Activated CD8-positive, alpha-beta memory T cell treated with anti-CD3 and anti-CD28 coated beads for 36 hours (primary cell): ENCODE data around the gene COL7A1. TPM values are rescaled to one million over a fixed set of nuclear protein-coding genes. Genes with fewer than 3 reads are reported as not detected.
"Not testable (repeated sequence)": the region's sequence is repeated elsewhere in the genome, so short reads cannot be mapped to it uniquely, and the experiment has no call there.

Experiments used
- CTCF ChIA-PET: fragments of 350-600 bp; sonication (Branson Sonifier 250); formaldehyde crosslinking; loops from one replicate; lab custom pipeline; 2021; ENCODE audit warnings: antibody characterized with exemption; lab: Charles Lee
- POLR2A ChIA-PET: fragments of 350-600 bp; sonication (Branson Sonifier 250); formaldehyde crosslinking; loops from one replicate; lab custom pipeline; 2021; ENCODE audit warnings: antibody characterized with exemption; lab: Charles Lee
- total RNA-seq, 2 experiments: library from RNA; stranded (reverse); gene quantifications; one replicate each; pipeline ENCODE4 v1.2.3, GENCODE V29; 2021

Gene COL7A1
- total RNA-seq, 2 experiments from 2014 or later, result 0.99 to 1.3 TPM

- CTCF ChIA-PET, result interaction anchor here (0.6 to 3.5 kb wide), 7 partner anchors 7 to 155 kb away, joined by 3 to 20 read pairs (median 9); partner anchors contain the start of gene SLC26A6
Observed at GRCh38 chr3:48555949-48556795, 39.0 kb downstream of the COL7A1 start.

GRCh38 chr3:48555231-48555948, 39.7 kb downstream of the COL7A1 start:
- ChIA-PET POLR2A (interaction anchor here (0.6 kb wide), 1 partner anchor 89 kb away, joined by 3 read pairs; no protein-coding TSS in a partner anchor), CTCF (interaction anchor here (0.6 to 2.4 kb wide), 2 partner anchors 113 to 154 kb away, joined by 5 to 9 read pairs; no protein-coding TSS in a partner anchor)

More at GRCh38 chr3:48555949-48556795, 39.0 kb downstream of the COL7A1 start:
- POLR2A ChIA-PET, result interaction anchor here (0.6 to 2.3 kb wide), 5 partner anchors 84 to 256 kb away, joined by 3 to 9 read pairs (median 3); partner anchors contain the start of genes CCDC51 and TMA7

GRCh38 chr3:48553886-48554845, 41.0 kb downstream of the COL7A1 start:
- ChIA-PET POLR2A (no interaction called here), CTCF (interaction anchor here (0.7 to 2.4 kb wide), 2 partner anchors 153 to 360 kb away, joined by 5 to 9 read pairs; no protein-coding TSS in a partner anchor)

- ChIA-PET POLR2A (interaction anchor here (0.7 kb wide), 1 partner anchor 90 kb away, joined by 6 read pairs; no protein-coding TSS in a partner anchor), CTCF (interaction anchor here (2.0 to 2.4 kb wide), 2 partner anchors 117 to 152 kb away, joined by 8 to 9 read pairs; no protein-coding TSS in a partner anchor)
Observed at GRCh38 chr3:48553361-48553760, 41.8 kb downstream of the COL7A1 start.

GRCh38 chr3:48552111-48552951, 42.8 kb downstream of the COL7A1 start:
- CTCF ChIA-PET, result interaction anchor here (0.6 to 2.0 kb wide), 3 partner anchors 12 to 1237 kb away, joined by 3 to 8 read pairs (median 4); no protein-coding TSS in a partner anchor
- POLR2A ChIA-PET, result interaction anchor here (0.7 kb wide), 1 partner anchor 89 kb away, joined by 6 read pairs; no protein-coding TSS in a partner anchor

- POLR2A ChIA-PET, result not testable (repeated sequence)
- CTCF ChIA-PET, result interaction anchor here (0.6 to 2.0 kb wide), 2 partner anchors 115 to 1237 kb away, joined by 4 to 8 read pairs; no protein-coding TSS in a partner anchor
Observed at GRCh38 chr3:48551651-48552050, 43.5 kb downstream of the COL7A1 start.

GRCh38 chr3:48548729-48549705, 46.1 kb downstream of the COL7A1 start:
- POLR2A ChIA-PET, result interaction anchor here (0.5 to 0.6 kb wide), 4 partner anchors 51 to 83 kb away, joined by 3 to 7 read pairs (median 4); no protein-coding TSS in a partner anchor
- CTCF ChIA-PET, result interaction anchor here (0.5 to 3.7 kb wide), 22 partner anchors 8 to 1758 kb away, joined by 3 to 33 read pairs (median 4); partner anchors contain the start of genes ATRIP, CCDC51, PFKFB4 and SHISA5

- CTCF ChIA-PET, result interaction anchor here (0.7 to 3.7 kb wide), 6 partner anchors 9 to 148 kb away, joined by 3 to 33 read pairs (median 8); partner anchors contain the start of genes PFKFB4 and UCN2
- POLR2A ChIA-PET, result no interaction called here
Observed at GRCh38 chr3:48548126-48548525, 47.0 kb downstream of the COL7A1 start.

GRCh38 chr3:48546203-48546829, 48.8 kb downstream of the COL7A1 start:
- ChIA-PET CTCF (interaction anchor here (1.5 kb wide), 1 partner anchor 110 kb away, joined by 5 read pairs; no protein-coding TSS in a partner anchor), POLR2A (no interaction called here)

GRCh38 chr3:48544141-48544540, 51.0 kb downstream of the COL7A1 start:
- ChIA-PET CTCF (interaction anchor here (0.6 kb wide), 1 partner anchor 220 kb away, joined by 3 read pairs; no protein-coding TSS in a partner anchor), POLR2A (no interaction called here)

- CTCF ChIA-PET, result interaction anchor here (0.6 to 1.5 kb wide), 2 partner anchors 143 to 221 kb away, joined by 3 to 6 read pairs; no protein-coding TSS in a partner anchor
- POLR2A ChIA-PET, result no interaction called here
Observed at GRCh38 chr3:48543271-48543866, 51.8 kb downstream of the COL7A1 start.

- ChIA-PET POLR2A (no interaction called here), CTCF (interaction anchor here (1.1 to 1.2 kb wide), 2 partner anchors 11 to 31 kb away, joined by 3 to 4 read pairs; no protein-coding TSS in a partner anchor)
Observed at GRCh38 chr3:48538451-48538850, 56.7 kb downstream of the COL7A1 start.

- ChIA-PET POLR2A (no interaction called here), CTCF (interaction anchor here (1.0 kb wide), 1 partner anchor 11 kb away, joined by 6 read pairs; no protein-coding TSS in a partner anchor)
Observed at GRCh38 chr3:48536785-48537184, 58.3 kb downstream of the COL7A1 start.

- POLR2A ChIA-PET, result no interaction called here
- CTCF ChIA-PET, result no interaction called here
Observed at GRCh38 chr3:48536116-48536515, 59.0 kb downstream of the COL7A1 start.

GRCh38 chr3:48535578-48535977, 59.6 kb downstream of the COL7A1 start:
- POLR2A ChIA-PET, result no interaction called here
- CTCF ChIA-PET, result no interaction called here
